NK-92 (cell line): Measurements from ENCODE around the gene HTR1D.
"Not testable (repeated sequence)": the region's sequence is repeated elsewhere in the genome, so short reads cannot be mapped to it uniquely, and the experiment has no call there.

Source experiments
- DNase-seq: peaks from one replicate; lab custom pipeline; 2025; ENCODE audit not compliant: unreplicated experiment; lab: John Stamatoyannopoulos, UW

HTR1D gene

GRCh38 chr1:23217421-23218115 lies at the start of gene HTR1D:
Gene HTR1D (minus strand): TSS chr1:23217502. CDS start chr1:23194219, 23,283 bp downstream.
- DNase-seq: no peak

- DNase-seq: no peak
Observed at GRCh38 chr1:23263380-23263887, 46.1 kb upstream of the HTR1D start.

GRCh38 chr1:23258082-23258481 lies 40.8 kb upstream of the HTR1D start:
- DNase-seq: not testable (repeated sequence)

- not testable (repeated sequence) for DNase-seq
Observed at GRCh38 chr1:23257371-23257770, 40.1 kb upstream of the HTR1D start.

- DNase-seq: no peak
Observed at GRCh38 chr1:23254584-23254983, 37.3 kb upstream of the HTR1D start.

- no peak for DNase-seq
Observed at GRCh38 chr1:23251812-23252211, 34.5 kb upstream of the HTR1D start.

GRCh38 chr1:23249787-23250454 lies 32.6 kb upstream of the HTR1D start:
- no peak for DNase-seq

GRCh38 chr1:23247276-23247675 lies 30.0 kb upstream of the HTR1D start:
- no peak for DNase-seq

- DNase-seq: no peak
Observed at GRCh38 chr1:23246274-23246673, 29.0 kb upstream of the HTR1D start.

GRCh38 chr1:23244256-23244761 lies 27.0 kb upstream of the HTR1D start:
- DNase-seq: no peak

GRCh38 chr1:23242414-23242813 lies 25.1 kb upstream of the HTR1D start:
- DNase-seq: no peak

- DNase-seq: no peak
Observed at GRCh38 chr1:23239638-23240295, 22.5 kb upstream of the HTR1D start.

GRCh38 chr1:23238565-23238964 lies 21.3 kb upstream of the HTR1D start:
- DNase-seq: no peak

GRCh38 chr1:23237508-23237907 lies 20.2 kb upstream of the HTR1D start:
- no peak for DNase-seq

GRCh38 chr1:23227806-23228205 lies 10.5 kb upstream of the HTR1D start:
- DNase-seq: no peak

GRCh38 chr1:23224739-23225648 lies 7.7 kb upstream of the HTR1D start:
- no peak for DNase-seq

GRCh38 chr1:23223963-23224362 lies 6.7 kb upstream of the HTR1D start:
- DNase-seq: not testable (repeated sequence)

- not testable (repeated sequence) for DNase-seq
Observed at GRCh38 chr1:23223490-23223951, 6.2 kb upstream of the HTR1D start.

GRCh38 chr1:23222742-23223141 lies 5.4 kb upstream of the HTR1D start:
- DNase-seq: no peak

- DNase-seq: no peak
Observed at GRCh38 chr1:23222331-23222730, 5.0 kb upstream of the HTR1D start.

- no peak for DNase-seq
Observed at GRCh38 chr1:23221107-23221506, 3.8 kb upstream of the HTR1D start.
